PC-9 (cell line): ENCODE results near the gene SLC6A6. TPM values are rescaled to one million over a fixed set of nuclear protein-coding genes. Genes with fewer than 3 reads are reported as not detected.

Experiments
- BruUV-seq: library from RNA; stranded (reverse); fragments of 400-500 nt; replicated peaks from 2 replicates; lab custom pipeline; 2021; lab: Mats Ljungman, UMichigan
- CTCF ChIA-PET: fragments of 300-600 bp; sonication (Branson Sonifier 250); formaldehyde crosslinking; loops from one replicate; lab custom pipeline; 2022; ENCODE audit warnings: antibody characterized with exemption; lab: Charles Lee
- POLR2A ChIA-PET: fragments of 300-600 bp; sonication (Branson Sonifier 250); formaldehyde crosslinking; loops from one replicate; lab custom pipeline; 2022; ENCODE audit warnings: antibody characterized with exemption; ENCODE audit not compliant: unreplicated experiment; lab: Charles Lee
- DNase-seq, 2 experiments: peaks; one replicate each; pipeline versions ENCODE4 v3.0.0 to v3.0.0-alpha.2; 2015 to 2022; ENCODE audit warnings: mixed read lengths in 1 of 2
- H2AFZ ChIP-seq: fragments of 200-600 bp; sonication (generic); 2 replicates; pipeline ENCODE4 v1.8.1; 2017; ENCODE audit warnings: antibody characterized with exemption
- H3F3A ChIP-seq: fragments of 200-600 bp; sonication (generic); 2 replicates; pipeline ENCODE4 v1.8.1; 2017; ENCODE audit warnings: antibody characterized with exemption, mild to moderate bottlenecking, low read depth; ENCODE audit not compliant: insufficient read depth
- H3K27ac ChIP-seq: fragments of 200-600 bp; sonication (generic); 2 replicates; pipeline ENCODE4 v1.6.1; 2016; ENCODE audit warnings: mixed run types
- H3K27me3 ChIP-seq: fragments of 200-600 bp; sonication (generic); 2 replicates; pipeline ENCODE4 v1.6.1; 2016; ENCODE audit warnings: low read depth, mixed run types; ENCODE audit not compliant: insufficient read depth
- H3K36me3 ChIP-seq: fragments of 200-600 bp; sonication (generic); 2 replicates; pipeline ENCODE4 v1.6.1; 2016; ENCODE audit warnings: low read depth, mixed run types
- H3K4me1 ChIP-seq: fragments of 200-600 bp; sonication (generic); replicated peaks from 2 replicates; pipeline ENCODE4 v1.6.1; 2016; ENCODE audit warnings: mixed run types; ENCODE audit not compliant: insufficient read depth
- H3K4me2 ChIP-seq: fragments of 200-600 bp; sonication (generic); 2 replicates; pipeline ENCODE4 v1.6.1; 2017; ENCODE audit warnings: mixed run types
- H3K4me3 ChIP-seq: fragments of 200-600 bp; sonication (generic); 2 replicates; pipeline ENCODE4 v1.6.1; 2016; ENCODE audit warnings: mixed run types
- H3K79me2 ChIP-seq: fragments of 200-600 bp; sonication (generic); 2 replicates; pipeline ENCODE4 v1.6.1; 2017; ENCODE audit warnings: low read depth, mixed run types
- H3K9me2 ChIP-seq: fragments of 200-600 bp; sonication (generic); 2 replicates; pipeline ENCODE4 v1.8.1; 2017; ENCODE audit warnings: mild to moderate bottlenecking; ENCODE audit not compliant: insufficient read depth
- H3K9me3 ChIP-seq: fragments of 200-600 bp; sonication (generic); 2 replicates; pipeline ENCODE4 v1.8.1; 2016; ENCODE audit warnings: low read depth; ENCODE audit not compliant: insufficient read depth
- H4K20me1 ChIP-seq: fragments of 200-600 bp; sonication (generic); 2 replicates; pipeline ENCODE4 v1.8.1; 2017; ENCODE audit not compliant: insufficient read depth
- CTCF ChIP-seq: fragments of 200-600 bp; sonication (generic); conservative IDR thresholded peaks from 2 replicates; pipeline ENCODE4 v1.6.1; 2017; ENCODE audit warnings: mixed run types, antibody characterized with exemption, mild to moderate bottlenecking, moderate library complexity
- EZH2 ChIP-seq: fragments of 200-600 bp; sonication (generic); IDR thresholded peaks from 2 replicates; pipeline ENCODE4 v1.8.0; 2017; ENCODE audit warnings: antibody characterized with exemption, low read depth
- intact Hi-C: fragments of 100-400 bp; cut with micrococcal nuclease; formaldehyde crosslinking; loops from one replicate; pipeline ENCODE4 v1.10.0; 2022; ENCODE audit not compliant: unreplicated experiment
- total RNA-seq: library from RNA; stranded (reverse); gene quantifications from 2 replicates; pipeline ENCODE4 v1.2.3, GENCODE V29; 2021

Gene SLC6A6
- total RNA-seq, 1 experiment from 2014 or later: 122 TPM

- POLR2A ChIA-PET: interaction anchor here (0.5 to 0.6 kb wide), 2 partner anchors 9 to 151 kb away, joined by 3 to 5 read pairs; no protein-coding TSS in a partner anchor
- intact Hi-C loops: loop anchor here (5.0 kb wide), 1 partner anchor 62 kb away; no protein-coding TSS in a partner anchor
These were observed 31.7 kb downstream of the SLC6A6 start for GRCh38 chr3:14434126-14434497.

GRCh38 chr3:14434498-14435151 lies 32.2 kb downstream of the SLC6A6 start:
- peaks cover 90% of the 10 kb centered on the region for H3K79me2 ChIP-seq
- no peaks in the 10 kb centered on the region for H3K9me3 ChIP-seq
- CTCF ChIA-PET: no interaction called here
- no peak overlapping the region for H3K4me3 ChIP-seq
- no peak for TF ChIP-seq EZH2
- TF ChIP-seq CTCF: no peak
- H3K9me2 ChIP-seq: no peaks in the 10 kb centered on the region
- DNase-seq: peak in 1 of 2 experiments; percentile 42
- POLR2A ChIA-PET: interaction anchor here (0.6 kb wide), 1 partner anchor 151 kb away, joined by 3 read pairs; no protein-coding TSS in a partner anchor
- BruUV-seq: no TSS peak
- H3K36me3 ChIP-seq: no peaks in the 10 kb centered on the region
- H3K27ac ChIP-seq: peak overlapping the region; percentile 36
- H3K4me2 ChIP-seq: peak overlapping the region; percentile 54
- H3K27me3 ChIP-seq: no peaks in the 10 kb centered on the region
- H3F3A ChIP-seq: peaks cover 65% of the 10 kb centered on the region
- no peak overlapping the region for H2AFZ ChIP-seq
- H4K20me1 ChIP-seq: peaks cover 16% of the 10 kb centered on the region
- intact Hi-C loops: loop anchor here (5.0 kb wide), 1 partner anchor 62 kb away; no protein-coding TSS in a partner anchor
- H3K4me1 ChIP-seq: peaks cover 81% of the 10 kb centered on the region

More at GRCh38 chr3:14434126-14434497, 31.7 kb downstream of the SLC6A6 start:
- H3K27me3 ChIP-seq: no peaks in the 10 kb centered on the region
- no peaks in the 10 kb centered on the region for H3K9me2 ChIP-seq
- peak overlapping the region; percentile 54 for H3K4me2 ChIP-seq
- H3F3A ChIP-seq: peaks cover 65% of the 10 kb centered on the region
- TF ChIP-seq CTCF (no peak), EZH2 (no peak)
- no peak overlapping the region for H3K4me3 ChIP-seq
- CTCF ChIA-PET: no interaction called here
- H3K79me2 ChIP-seq: peaks cover 90% of the 10 kb centered on the region
- peaks cover 81% of the 10 kb centered on the region for H3K4me1 ChIP-seq
- peak in 1 of 2 experiments; percentile 43 for DNase-seq
- no peaks in the 10 kb centered on the region for H3K9me3 ChIP-seq
- peak overlapping the region; percentile 36 for H3K27ac ChIP-seq
- no TSS peak for BruUV-seq
- H2AFZ ChIP-seq: no peak overlapping the region
- H4K20me1 ChIP-seq: peaks cover 11% of the 10 kb centered on the region
- no peaks in the 10 kb centered on the region; the same call in 1 of the 2 replicates for H3K36me3 ChIP-seq

- H3K27ac ChIP-seq: 0 out of 2 replicates have a peak overlapping the region, but pooled peaks have one; percentile 36
- H3F3A ChIP-seq: peaks cover 65% of the 10 kb centered on the region
- no peaks in the 10 kb centered on the region for H3K36me3 ChIP-seq
- peak overlapping the region; percentile 54 for H3K4me2 ChIP-seq
- no peak overlapping the region for H2AFZ ChIP-seq
- peak in 1 of 2 experiments; percentile 25 for DNase-seq
- TF ChIP-seq CTCF: no peak
- TF ChIP-seq EZH2: no peak
- no peak overlapping the region for H3K4me3 ChIP-seq
- intact Hi-C loops: no loop called here
- BruUV-seq: no TSS peak
- peaks cover 90% of the 10 kb centered on the region for H3K79me2 ChIP-seq
- no peaks in the 10 kb centered on the region for H3K9me2 ChIP-seq
- ChIA-PET CTCF (no interaction called here), POLR2A (no interaction called here)
- no peaks in the 10 kb centered on the region for H3K9me3 ChIP-seq
- H4K20me1 ChIP-seq: peaks cover 16% of the 10 kb centered on the region
- peaks cover 81% of the 10 kb centered on the region for H3K4me1 ChIP-seq
- no peaks in the 10 kb centered on the region for H3K27me3 ChIP-seq
These were observed 33.0 kb downstream of the SLC6A6 start for GRCh38 chr3:14435175-14436014.
